ENCODE data around the gene TMEM61.

- TF ChIP-seq CTCF (IDR thresholded peaks at IDR 0.05) (no peak), EP300 (IDR thresholded peaks at IDR 0.05; ENCODE audit: low read depth) (no peak), POLR2A (IDR thresholded peaks at IDR 0.05) (no peak), POLR2AphosphoS5 (IDR thresholded peaks at IDR 0.05) (no peak)
Measured at GRCh38 chr1:55012661-55013060, 32.2 kb downstream of the TMEM61 start.
